Kidney (tissue), 14 donors: Measurements from ENCODE around the gene MED7. TPM values are rescaled to one million over a fixed set of nuclear protein-coding genes. Genes with fewer than 3 reads are reported as not detected.

Source experiments
- DNase-seq, 5 donors: peaks; one replicate each; pipeline ENCODE4 v3.0.0-alpha.2; 2013 to 2020
- FAIRE-seq: peaks from 2 replicates; lab custom pipeline; 2012; peaks lifted over from hg19 to GRCh38; lab: Jason Lieb, UNC
- H3K27ac ChIP-seq, 2 donors: one replicate each; pipeline ENCODE4 v1.7.0; 2013; ENCODE audit warnings: low read depth in 2 of 2, low read length in 2 of 2, inconsistent platforms in 1 of 2
- H3K27me3 ChIP-seq: one replicate; pipeline ENCODE4 v1.7.1; 2013; ENCODE audit warnings: low read length, inconsistent platforms; ENCODE audit not compliant: control insufficient read depth, insufficient read depth
- H3K36me3 ChIP-seq, 3 donors: one replicate each; pipeline versions ENCODE4 v1.7.0 to v1.7.1; 2013; ENCODE audit warnings: low read length in 3 of 3, control low read depth in 1 of 3, inconsistent platforms in 1 of 3; ENCODE audit not compliant: insufficient read depth in 3 of 3, control insufficient read depth in 2 of 3
- H3K4me1 ChIP-seq, 3 donors: one replicate each; pipeline versions ENCODE4 v1.7.0 to v1.7.1; 2013; ENCODE audit warnings: low read length in 3 of 3, inconsistent platforms in 1 of 3, low read depth in 1 of 3; ENCODE audit not compliant: control insufficient read depth in 2 of 3, insufficient read depth in 2 of 3
- H3K4me3 ChIP-seq, 3 donors: one replicate each; pipeline versions ENCODE4 v1.7.0 to v1.8.1; 2013; ENCODE audit warnings: low read length in 3 of 3, control low read depth in 1 of 3, inconsistent platforms in 1 of 3
- H3K9ac ChIP-seq, 3 donors: one replicate each; pipeline versions ENCODE4 v1.7.0 to v1.7.1; 2013; ENCODE audit warnings: low read length in 3 of 3, control low read depth in 1 of 3, inconsistent platforms in 1 of 3
- H3K9me3 ChIP-seq, 3 donors: one replicate each; pipeline versions ENCODE4 v1.7.0 to v1.7.1; 2013; ENCODE audit warnings: low read length in 3 of 3, control low read depth in 1 of 3, inconsistent platforms in 1 of 3; ENCODE audit not compliant: control insufficient read depth in 2 of 3, insufficient read depth in 1 of 3
- CTCF ChIP-seq: IDR thresholded peaks from 3 replicates; pipeline ENCODE4 v1.5.1; 2012; ENCODE audit warnings: mild to moderate bottlenecking, moderate library complexity, borderline replicate concordance; ENCODE audit not compliant: insufficient read depth; ENCODE audit errors: extremely low read depth
- intact Hi-C: fragments of 100-400 bp; cut with DNase I; formaldehyde crosslinking; loops from one replicate; pipeline ENCODE4 v1.11.1; 2022
- polyA plus RNA-seq: library from polyadenylated mRNA; stranded (reverse); fragments of 350-450 nt; fragmentation: Illumina TruSeq; extraction: RNeasy Lipid Tissue Mini Kit (QIAGEN cat#74804); gene quantifications from one replicate; pipeline ENCODE4 v1.2.3, GENCODE V29; 2014; ENCODE audit warnings: low read depth, low replicate concordance; ENCODE audit not compliant: insufficient read depth
- total RNA-seq: library from RNA; stranded (reverse); fragmentation: NEBNext Ultra II Directional; extraction: Animal tissue kit (Norgen Biotek cat#: 25700); gene quantifications from one replicate; pipeline ENCODE4 v1.2.1, GENCODE V29; 2021
- donor health status: control.
- donor health status: control.
- donor health status: control.
- donor health status: control.
- donor health status: control.
- donor health status: DM: yes; HTN: yes; CAD: no.
- donor health status: Normal renal cell carcinoma (clear cell type).

The MED7 gene
- total and polyA plus RNA-seq, 2 donors from 2014 or later = 18.2 to 28.6 TPM

GRCh38 chr5:157177953-157178352, 35.3 kb upstream of the MED7 start:
- H3K4me3 ChIP-seq = no peak overlapping the region
- DNase-seq = no peak
- H3K4me1 ChIP-seq = no peaks in the 10 kb centered on the region
- H3K9ac ChIP-seq = no peak overlapping the region
- FAIRE-seq = no peak
- no peaks in the 10 kb centered on the region for H3K27me3 ChIP-seq
- intact Hi-C loops = no loop called here
- no peak overlapping the region for H3K27ac ChIP-seq
- H3K9me3 ChIP-seq = no peaks in the 10 kb centered on the region
- no peak for TF ChIP-seq CTCF
- no peaks in the 10 kb centered on the region for H3K36me3 ChIP-seq

GRCh38 chr5:157175071-157175612, 32.5 kb upstream of the MED7 start:
- H3K9ac ChIP-seq = no peak overlapping the region
- no peaks in the 10 kb centered on the region for H3K27me3 ChIP-seq
- no peak for TF ChIP-seq CTCF
- no peak overlapping the region for H3K27ac ChIP-seq
- DNase-seq (no peak), FAIRE-seq (no peak)
- intact Hi-C loops = no loop called here
- H3K4me1 ChIP-seq = no peaks in the 10 kb centered on the region
- H3K36me3 ChIP-seq = no peaks in the 10 kb centered on the region
- no peak overlapping the region for H3K4me3 ChIP-seq
- no peaks in the 10 kb centered on the region for H3K9me3 ChIP-seq

GRCh38 chr5:157172403-157172802, 29.7 kb upstream of the MED7 start:
- FAIRE-seq = no peak

More at GRCh38 chr5:157172403-157172802, 29.7 kb upstream of the MED7 start:
- no peaks in the 10 kb centered on the region for H3K9me3 ChIP-seq
- intact Hi-C loops = no loop called here
- no peak for DNase-seq
- no peak for TF ChIP-seq CTCF
- H3K36me3 ChIP-seq = no peaks in the 10 kb centered on the region
- H3K9ac ChIP-seq = no peak overlapping the region
- no peaks in the 10 kb centered on the region for H3K27me3 ChIP-seq
- H3K27ac ChIP-seq = no peak overlapping the region
- H3K4me3 ChIP-seq = no peak overlapping the region
- H3K4me1 ChIP-seq = no peaks in the 10 kb centered on the region
